ENCODE results near the gene LMNA.
A peak's percentile ranks its signal among the peaks of the same experiment; 100 is the strongest.

Gene LMNA

DNA sequence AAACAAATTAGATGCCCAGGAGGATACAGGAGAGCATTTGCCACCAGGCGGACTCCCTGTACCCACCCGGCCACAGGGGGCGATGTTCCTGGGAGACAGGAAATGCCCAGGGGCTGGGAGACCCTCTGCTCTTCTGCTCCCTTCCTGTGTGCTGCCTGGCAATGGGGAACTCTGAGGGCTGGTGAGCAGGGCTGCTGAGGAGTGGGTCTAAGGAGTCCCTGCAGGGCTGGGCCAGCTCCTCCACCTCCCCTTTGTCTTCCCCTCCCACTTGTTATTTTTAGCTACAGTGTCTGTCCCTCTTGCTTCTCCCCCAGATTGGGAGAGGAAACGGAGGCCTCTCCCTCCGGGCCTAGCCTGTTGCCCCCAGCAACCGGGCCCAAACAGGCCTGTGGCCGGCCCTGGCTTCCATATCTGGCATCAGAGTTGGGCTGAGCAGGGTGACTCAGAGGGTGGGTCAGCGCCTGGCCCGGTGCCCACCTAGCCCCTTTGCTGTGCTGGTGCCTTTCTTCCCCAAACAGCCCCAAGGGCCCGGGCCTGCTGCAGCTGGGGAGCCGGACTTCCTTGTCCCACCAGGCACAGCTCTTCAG is 11.6 kb downstream of the LMNA start:
- Histone ChIP-seq H3K27me3 (ENCODE audit: control insufficient read depth in 1 of 2, insufficient read depth in 2 of 2, low read length in 2 of 2) (no peaks in the 10 kb centered on the region), H3K4me3 (ENCODE audit: low read depth in 1 of 2, low read length in 2 of 2) (peak overlapping the region; percentile 12 to 39), H3K9me3 (ENCODE audit: low read length) (no peaks in the 10 kb centered on the region), H3K27ac (ENCODE audit: low read depth, low read length) (peak overlapping the region; percentile 95), H3K9ac (ENCODE audit: low read length) (peak overlapping the region; percentile 54), H3K36me3 (ENCODE audit: insufficient read depth, low read length) (peaks cover 16% of the 10 kb centered on the region), H3K4me1 (ENCODE audit: insufficient read depth, low read length) (peaks cover 89% of the 10 kb centered on the region)

DNA sequence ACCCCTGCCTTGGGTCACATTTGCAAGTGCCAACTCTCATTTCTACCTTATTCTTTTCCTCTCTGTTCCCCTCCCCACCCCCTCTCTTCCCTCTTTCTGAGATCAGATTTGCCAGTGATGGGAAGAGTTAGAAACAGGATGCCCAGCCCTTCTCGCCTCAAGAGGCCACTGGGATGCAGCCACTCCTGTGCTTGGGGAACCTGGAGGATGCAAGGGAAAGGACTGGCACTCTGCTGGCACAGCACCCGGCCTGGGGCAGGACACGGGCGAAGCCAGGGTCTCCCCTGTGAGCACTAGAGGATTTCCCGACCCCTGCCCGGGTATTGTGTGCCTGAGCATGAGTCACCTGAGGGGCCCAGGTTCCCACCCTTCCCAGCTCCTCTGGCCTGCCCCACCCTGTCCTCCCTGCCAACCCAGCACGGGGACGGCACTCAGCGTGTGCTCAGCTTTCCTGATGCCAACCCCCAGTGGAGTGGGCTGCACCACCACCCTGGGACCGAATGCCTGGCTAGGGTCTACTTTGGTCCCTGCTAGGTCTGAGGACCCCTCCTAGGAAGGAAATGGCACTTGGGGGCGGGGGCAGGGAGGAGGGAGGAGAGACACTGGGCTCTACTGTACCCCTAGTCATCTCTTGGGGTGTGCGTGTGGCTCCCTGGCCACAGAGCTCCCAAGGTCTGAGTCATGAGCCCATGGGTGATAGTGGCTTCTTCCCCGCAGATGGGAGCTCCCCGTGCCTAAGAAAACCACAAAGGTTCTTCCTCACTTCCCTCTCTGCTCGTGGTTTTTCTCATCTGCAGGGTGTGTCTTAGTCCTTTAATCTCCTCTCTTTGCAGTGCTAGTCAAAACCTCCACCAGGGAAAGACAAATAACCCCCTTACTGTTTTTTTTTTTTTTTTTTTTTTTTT is 12.4 kb downstream of the LMNA start:
- Histone ChIP-seq H3K9ac (ENCODE audit: low read length) (peak overlapping the region; percentile 54), H3K4me3 (ENCODE audit: low read depth in 1 of 2, low read length in 2 of 2) (peak overlapping the region; percentile 12 to 39), H3K36me3 (ENCODE audit: insufficient read depth, low read length) (peaks cover 17% of the 10 kb centered on the region), H3K27ac (ENCODE audit: low read depth, low read length) (peak overlapping the region; percentile 95), H3K9me3 (ENCODE audit: low read length) (no peaks in the 10 kb centered on the region), H3K4me1 (ENCODE audit: insufficient read depth, low read length) (peaks cover 82% of the 10 kb centered on the region), H3K27me3 (ENCODE audit: control insufficient read depth in 1 of 2, insufficient read depth in 2 of 2, low read length in 2 of 2) (no peaks in the 10 kb centered on the region)

- H3K4me3 ChIP-seq (ENCODE audit: low read depth in 1 of 2, low read length in 2 of 2), result peak overlapping the region in 1 of 2 donors; percentile 52
- peaks cover 29% of the 10 kb centered on the region for H3K36me3 ChIP-seq (ENCODE audit: insufficient read depth, low read length)
- H3K9me3 ChIP-seq (ENCODE audit: low read length), result no peaks in the 10 kb centered on the region
- H3K27ac ChIP-seq (ENCODE audit: low read depth, low read length), result peak overlapping the region; percentile 95
- H3K4me1 ChIP-seq (ENCODE audit: insufficient read depth, low read length), result peaks cover 72% of the 10 kb centered on the region
- no peaks in the 10 kb centered on the region for H3K27me3 ChIP-seq (ENCODE audit: control insufficient read depth in 1 of 2, insufficient read depth in 2 of 2, low read length in 2 of 2)
- H3K9ac ChIP-seq (ENCODE audit: low read length), result peak overlapping the region; percentile 86
These were observed 13.8 kb downstream of the LMNA start for GRCh38 chr1:156128308-156128653.

DNA sequence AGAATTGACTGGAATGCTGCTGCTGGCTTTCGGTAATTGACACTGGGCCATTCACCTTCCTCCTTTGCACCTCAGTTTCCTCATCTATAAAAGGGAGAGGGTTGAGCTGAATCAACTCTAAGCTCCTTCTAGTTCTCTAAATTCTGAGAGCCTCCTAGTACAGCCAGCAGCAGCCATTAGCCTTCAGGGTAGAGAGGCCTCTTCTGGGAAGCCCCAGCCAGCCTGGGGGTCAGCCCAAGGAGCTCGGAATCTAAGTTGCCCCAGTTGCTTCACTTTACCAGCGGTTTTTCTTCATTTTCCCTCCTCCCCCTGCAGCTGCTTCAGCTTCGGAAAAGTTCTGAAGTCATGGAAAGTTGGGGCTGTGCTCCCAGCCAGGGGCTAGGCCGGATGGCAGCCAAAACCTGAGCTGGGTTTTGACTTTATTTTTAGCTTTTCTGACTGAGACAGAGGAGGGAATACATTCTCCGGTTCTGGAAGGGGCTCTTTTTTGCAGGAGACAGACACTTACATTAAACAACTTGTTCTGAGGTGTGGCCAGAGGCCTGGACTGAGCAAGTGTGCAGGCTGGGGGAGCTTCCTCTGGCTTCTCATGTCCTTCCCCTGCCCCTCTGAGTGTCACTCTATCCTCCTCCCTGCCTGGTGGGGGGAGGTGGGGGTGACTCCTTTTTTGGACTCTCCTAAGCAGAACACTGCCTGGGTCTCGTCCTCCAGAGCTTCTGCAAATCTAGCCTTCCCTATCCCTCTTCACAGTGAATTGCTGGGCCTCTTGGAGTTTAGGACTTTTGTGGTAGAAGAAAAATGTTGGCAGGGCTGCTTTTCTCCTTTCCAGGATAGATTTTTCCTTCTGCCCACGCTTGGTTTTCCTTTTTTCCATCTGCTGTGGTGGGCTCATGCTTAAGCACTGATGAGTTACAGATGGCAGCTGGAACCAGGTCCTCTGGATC is 14.4 kb downstream of the LMNA start:
- Histone ChIP-seq H3K27ac (ENCODE audit: low read depth, low read length) (peak overlapping the region; percentile 95), H3K4me3 (ENCODE audit: low read depth in 1 of 2, low read length in 2 of 2) (peak overlapping the region in 1 of 2 donors; percentile 52), H3K9ac (ENCODE audit: low read length) (peak overlapping the region; percentile 86), H3K27me3 (ENCODE audit: control insufficient read depth in 1 of 2, insufficient read depth in 2 of 2, low read length in 2 of 2) (no peaks in the 10 kb centered on the region), H3K36me3 (ENCODE audit: insufficient read depth, low read length) (peaks cover 35% of the 10 kb centered on the region), H3K4me1 (ENCODE audit: insufficient read depth, low read length) (peaks cover 67% of the 10 kb centered on the region), H3K9me3 (ENCODE audit: low read length) (no peaks in the 10 kb centered on the region)

DNA sequence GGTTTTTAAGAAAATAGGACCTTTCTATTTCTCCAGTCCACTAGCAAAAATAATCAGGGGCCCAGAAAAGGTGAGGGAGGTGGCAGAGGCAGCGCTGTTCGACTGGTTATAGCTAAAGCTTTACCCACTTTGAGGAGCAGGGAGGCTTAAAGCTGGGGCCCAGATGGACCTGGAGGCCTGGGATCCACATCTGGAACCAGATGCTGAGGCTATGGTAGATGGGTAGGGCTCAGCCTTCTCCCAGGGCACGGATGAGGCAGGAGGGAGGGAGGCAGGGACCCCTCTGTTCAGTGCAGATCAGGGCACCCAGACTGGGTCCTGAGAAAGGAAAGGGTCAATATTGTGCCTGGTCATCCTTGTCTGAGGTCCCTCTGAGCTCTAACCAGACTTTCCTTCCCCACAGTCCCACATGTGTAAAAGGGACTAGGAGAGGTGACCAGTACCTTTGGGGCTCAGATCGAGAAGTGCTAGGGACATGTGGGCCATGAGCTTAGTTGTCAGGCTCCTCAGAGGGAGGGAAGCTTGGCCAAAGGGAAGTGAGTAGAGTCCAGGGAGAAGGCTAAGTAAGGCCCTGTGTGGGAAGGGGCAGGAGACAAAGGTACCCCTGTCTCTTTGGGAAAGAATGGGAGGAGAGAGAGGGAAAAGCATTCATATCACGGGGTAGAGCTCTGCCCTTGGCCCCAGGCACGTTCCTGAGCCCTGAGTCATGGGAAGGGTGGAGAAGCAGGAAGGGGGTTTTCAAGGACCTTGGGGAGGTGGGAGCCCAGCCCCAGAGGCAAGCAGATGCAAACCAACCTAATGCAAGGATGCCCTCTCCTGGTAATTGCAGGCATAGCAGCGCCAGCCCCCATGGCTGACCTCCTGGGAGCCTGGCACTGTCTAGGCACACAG is 15.4 kb downstream of the LMNA start:
- peak overlapping the region; percentile 86 for H3K9ac ChIP-seq (ENCODE audit: low read length)
- H3K9me3 ChIP-seq (ENCODE audit: low read length), result no peaks in the 10 kb centered on the region
- peaks cover 45% of the 10 kb centered on the region for H3K36me3 ChIP-seq (ENCODE audit: insufficient read depth, low read length)
- H3K4me3 ChIP-seq (ENCODE audit: low read depth in 1 of 2, low read length in 2 of 2), result peak overlapping the region; percentile 6 to 52
- H3K4me1 ChIP-seq (ENCODE audit: insufficient read depth, low read length), result peaks cover 57% of the 10 kb centered on the region
- no peaks in the 10 kb centered on the region for H3K27me3 ChIP-seq (ENCODE audit: control insufficient read depth in 1 of 2, insufficient read depth in 2 of 2, low read length in 2 of 2)
- peak overlapping the region; percentile 95 for H3K27ac ChIP-seq (ENCODE audit: low read depth, low read length)

GRCh38 chr1:156130578-156130942 is 16.0 kb downstream of the LMNA start:
- H3K4me1 ChIP-seq (ENCODE audit: insufficient read depth, low read length), result peaks cover 50% of the 10 kb centered on the region
- H3K27ac ChIP-seq (ENCODE audit: low read depth, low read length), result peak overlapping the region; percentile 95
- H3K27me3 ChIP-seq (ENCODE audit: control insufficient read depth in 1 of 2, insufficient read depth in 2 of 2, low read length in 2 of 2), result no peaks in the 10 kb centered on the region
- H3K9me3 ChIP-seq (ENCODE audit: low read length), result no peaks in the 10 kb centered on the region
- H3K9ac ChIP-seq (ENCODE audit: low read length), result peak overlapping the region; percentile 86
- peaks cover 51% of the 10 kb centered on the region for H3K36me3 ChIP-seq (ENCODE audit: insufficient read depth, low read length)
- no peak overlapping the region for H3K4me3 ChIP-seq (ENCODE audit: low read depth in 1 of 2, low read length in 2 of 2)

DNA sequence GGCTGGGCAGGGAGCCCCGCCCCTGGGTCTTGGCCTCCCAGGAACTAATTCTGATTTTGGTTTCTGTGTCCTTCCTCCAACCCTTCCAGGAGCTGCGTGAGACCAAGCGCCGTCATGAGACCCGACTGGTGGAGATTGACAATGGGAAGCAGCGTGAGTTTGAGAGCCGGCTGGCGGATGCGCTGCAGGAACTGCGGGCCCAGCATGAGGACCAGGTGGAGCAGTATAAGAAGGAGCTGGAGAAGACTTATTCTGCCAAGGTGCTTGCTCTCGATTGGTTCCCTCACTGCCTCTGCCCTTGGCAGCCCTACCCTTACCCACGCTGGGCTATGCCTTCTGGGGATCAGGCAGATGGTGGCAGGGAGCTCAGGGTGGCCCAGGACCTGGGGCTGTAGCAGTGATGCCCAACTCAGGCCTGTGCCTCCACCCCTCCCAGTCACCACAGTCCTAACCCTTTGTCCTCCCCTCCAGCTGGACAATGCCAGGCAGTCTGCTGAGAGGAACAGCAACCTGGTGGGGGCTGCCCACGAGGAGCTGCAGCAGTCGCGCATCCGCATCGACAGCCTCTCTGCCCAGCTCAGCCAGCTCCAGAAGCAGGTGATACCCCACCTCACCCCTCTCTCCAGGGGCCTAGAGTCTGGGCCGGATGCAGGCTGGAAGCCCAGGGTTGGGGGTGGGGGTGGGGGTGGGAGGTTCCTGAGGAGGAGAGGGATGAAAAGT is 20.4 kb downstream of the LMNA start:
- no peak overlapping the region for H3K27ac ChIP-seq (ENCODE audit: low read depth, low read length)
- no peaks in the 10 kb centered on the region for H3K9me3 ChIP-seq (ENCODE audit: low read length)
- no peak overlapping the region for H3K9ac ChIP-seq (ENCODE audit: low read length)
- H3K36me3 ChIP-seq (ENCODE audit: insufficient read depth, low read length), result peaks cover 90% of the 10 kb centered on the region
- peaks cover 12% of the 10 kb centered on the region for H3K4me1 ChIP-seq (ENCODE audit: insufficient read depth, low read length)
- no peak overlapping the region for H3K4me3 ChIP-seq (ENCODE audit: low read depth in 1 of 2, low read length in 2 of 2)
- H3K27me3 ChIP-seq (ENCODE audit: control insufficient read depth in 1 of 2, insufficient read depth in 2 of 2, low read length in 2 of 2), result no peaks in the 10 kb centered on the region

- H3K27me3 ChIP-seq (ENCODE audit: control insufficient read depth in 1 of 2, insufficient read depth in 2 of 2, low read length in 2 of 2), result no peaks in the 10 kb centered on the region
- peaks cover 16% of the 10 kb centered on the region for H3K4me1 ChIP-seq (ENCODE audit: insufficient read depth, low read length)
- H3K9me3 ChIP-seq (ENCODE audit: low read length), result no peaks in the 10 kb centered on the region
- H3K36me3 ChIP-seq (ENCODE audit: insufficient read depth, low read length), result peaks cover 92% of the 10 kb centered on the region
- no peak overlapping the region for H3K9ac ChIP-seq (ENCODE audit: low read length)
- no peak overlapping the region for H3K4me3 ChIP-seq (ENCODE audit: low read depth in 1 of 2, low read length in 2 of 2)
- H3K27ac ChIP-seq (ENCODE audit: low read depth, low read length), result no peak overlapping the region
These were observed 21.7 kb downstream of the LMNA start for GRCh38 chr1:156135930-156136871.

DNA sequence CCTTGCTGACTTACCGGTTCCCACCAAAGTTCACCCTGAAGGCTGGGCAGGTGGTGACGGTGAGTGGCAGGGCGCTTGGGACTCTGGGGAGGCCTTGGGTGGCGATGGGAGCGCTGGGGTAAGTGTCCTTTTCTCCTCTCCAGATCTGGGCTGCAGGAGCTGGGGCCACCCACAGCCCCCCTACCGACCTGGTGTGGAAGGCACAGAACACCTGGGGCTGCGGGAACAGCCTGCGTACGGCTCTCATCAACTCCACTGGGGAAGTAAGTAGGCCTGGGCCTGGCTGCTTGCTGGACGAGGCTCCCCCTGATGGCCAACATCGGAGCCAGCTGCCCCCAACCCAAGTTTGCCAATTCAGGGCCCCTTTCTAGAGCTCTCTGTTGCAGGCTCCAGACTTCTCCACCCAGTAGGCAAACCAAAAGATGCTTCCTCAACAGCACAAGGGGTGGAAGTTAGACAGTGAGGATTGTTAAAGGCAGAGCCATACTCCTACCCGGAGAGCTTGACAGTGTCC is 22.5 kb downstream of the LMNA start:
- no peak overlapping the region for H3K4me3 ChIP-seq (ENCODE audit: low read depth in 1 of 2, low read length in 2 of 2)
- no peaks in the 10 kb centered on the region for H3K9me3 ChIP-seq (ENCODE audit: low read length)
- no peaks in the 10 kb centered on the region for H3K27me3 ChIP-seq (ENCODE audit: control insufficient read depth in 1 of 2, insufficient read depth in 2 of 2, low read length in 2 of 2)
- H3K36me3 ChIP-seq (ENCODE audit: insufficient read depth, low read length), result peaks cover 84% of the 10 kb centered on the region
- no peak overlapping the region for H3K9ac ChIP-seq (ENCODE audit: low read length)
- no peak overlapping the region for H3K27ac ChIP-seq (ENCODE audit: low read depth, low read length)
- H3K4me1 ChIP-seq (ENCODE audit: insufficient read depth, low read length), result peaks cover 23% of the 10 kb centered on the region

All from muscle layer of colon (tissue), 2 donors.